Hepatic stellate cell (primary cell): ENCODE results near the gene ZMYM2.
A peak's percentile ranks its signal among the peaks of the same experiment; 100 is the strongest.

Experiments used
- DNase-seq: peaks from one replicate; pipeline ENCODE4 v3.0.0; 2011; ENCODE audit warnings: low spot score

ZMYM2 gene

GRCh38 chr13:20105161-20105689 lies 146.7 kb downstream of the ZMYM2 start:
- no peak for DNase-seq

- no peak for DNase-seq
Measured at GRCh38 chr13:20106742-20107141, 148.2 kb downstream of the ZMYM2 start.

- no peak for DNase-seq
Measured at GRCh38 chr13:20109037-20109436, 150.5 kb downstream of the ZMYM2 start.

GRCh38 chr13:20114066-20114610 lies 155.6 kb downstream of the ZMYM2 start:
- no peak for DNase-seq

GRCh38 chr13:20116213-20116612 lies 157.7 kb downstream of the ZMYM2 start:
- no peak for DNase-seq

GRCh38 chr13:20118268-20119140 lies 160.0 kb downstream of the ZMYM2 start:
- peak; percentile 42 for DNase-seq

- DNase-seq = no peak
Measured at GRCh38 chr13:20119960-20120359, 161.4 kb downstream of the ZMYM2 start.

GRCh38 chr13:20121159-20121525 lies 162.6 kb downstream of the ZMYM2 start:
- DNase-seq = no peak

- no peak for DNase-seq
Measured at GRCh38 chr13:20124303-20124702, 165.8 kb downstream of the ZMYM2 start.

GRCh38 chr13:20125129-20125782 lies 166.7 kb downstream of the ZMYM2 start:
- peak; percentile 59 for DNase-seq

GRCh38 chr13:20125783-20126165 lies 167.2 kb downstream of the ZMYM2 start:
- no peak for DNase-seq

GRCh38 chr13:20126541-20127261 lies 168.2 kb downstream of the ZMYM2 start:
- no peak for DNase-seq

- no peak for DNase-seq
Measured at GRCh38 chr13:20127262-20127561, 168.7 kb downstream of the ZMYM2 start.

- peak; percentile 61 for DNase-seq
Measured at GRCh38 chr13:20127562-20128458, 169.3 kb downstream of the ZMYM2 start.

- DNase-seq = no peak
Measured at GRCh38 chr13:20128459-20128931, 170.0 kb downstream of the ZMYM2 start.

- DNase-seq = no peak
Measured at GRCh38 chr13:20129076-20129475, 170.5 kb downstream of the ZMYM2 start.

- DNase-seq = no peak
Measured at GRCh38 chr13:20130012-20130411, 171.5 kb downstream of the ZMYM2 start.

GRCh38 chr13:20130652-20131051 lies 172.1 kb downstream of the ZMYM2 start:
- no peak for DNase-seq

- no peak for DNase-seq
Measured at GRCh38 chr13:20131057-20131832, 172.7 kb downstream of the ZMYM2 start.

GRCh38 chr13:20132052-20132634 lies 173.6 kb downstream of the ZMYM2 start:
- DNase-seq = no peak
